ENCODE data around the gene JAK1.

JAK1 gene

DNA sequence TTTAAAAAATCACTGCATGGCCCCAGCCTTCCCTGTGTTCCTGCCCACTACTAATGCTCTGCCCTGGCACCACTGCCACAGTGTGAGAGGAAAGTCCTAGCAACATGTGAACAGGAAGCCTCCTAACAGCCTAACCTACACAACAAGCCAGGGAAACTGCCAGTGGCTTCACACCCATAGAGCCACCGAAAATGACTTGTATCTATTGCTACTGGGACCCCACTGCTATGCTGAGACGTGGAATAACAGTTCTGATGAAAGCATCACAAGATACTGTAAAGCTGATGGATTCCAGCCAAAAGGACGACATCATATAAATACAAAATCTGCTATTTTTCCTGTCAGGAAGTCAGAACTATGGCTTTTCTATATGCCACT is 74.9 kb downstream of the JAK1 start:
- DNase-seq (ENCODE audit: low read depth): no peak

- no peak for DNase-seq (ENCODE audit: low read depth)
Observed at GRCh38 chr1:64890699-64891447, 75.5 kb downstream of the JAK1 start.

DNA sequence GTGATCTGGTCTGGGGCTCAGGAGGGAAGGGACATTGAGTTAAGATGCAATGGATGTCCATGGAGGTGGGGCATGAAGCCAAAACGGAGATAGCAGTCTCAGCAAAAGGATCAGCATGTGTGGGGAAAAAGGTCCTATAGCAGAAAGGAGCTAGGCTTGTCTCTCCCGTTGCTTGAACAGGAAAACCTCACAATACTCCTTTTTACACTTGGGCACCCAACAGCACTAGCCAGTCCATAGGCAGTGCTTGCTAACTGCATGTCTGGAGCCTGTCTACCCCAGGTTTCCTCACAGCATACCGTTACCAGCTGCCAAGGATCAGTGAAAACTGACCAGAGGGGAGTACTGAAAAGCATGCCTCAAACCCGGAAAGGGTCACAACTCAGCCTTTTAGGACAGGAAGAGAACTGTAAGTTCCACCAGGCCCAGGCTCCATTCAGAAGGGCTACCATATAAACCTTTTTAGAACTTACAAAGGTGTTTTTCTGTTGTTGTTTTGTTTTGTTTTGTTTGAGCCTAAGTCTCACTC is 78.6 kb downstream of the JAK1 start:
- DNase-seq (ENCODE audit: low read depth): no peak

GRCh38 chr1:64886877-64887276 is 79.5 kb downstream of the JAK1 start:
- DNase-seq (ENCODE audit: low read depth): no peak

GRCh38 chr1:64885648-64886047 is 80.7 kb downstream of the JAK1 start:
- DNase-seq (ENCODE audit: low read depth): no peak

DNA sequence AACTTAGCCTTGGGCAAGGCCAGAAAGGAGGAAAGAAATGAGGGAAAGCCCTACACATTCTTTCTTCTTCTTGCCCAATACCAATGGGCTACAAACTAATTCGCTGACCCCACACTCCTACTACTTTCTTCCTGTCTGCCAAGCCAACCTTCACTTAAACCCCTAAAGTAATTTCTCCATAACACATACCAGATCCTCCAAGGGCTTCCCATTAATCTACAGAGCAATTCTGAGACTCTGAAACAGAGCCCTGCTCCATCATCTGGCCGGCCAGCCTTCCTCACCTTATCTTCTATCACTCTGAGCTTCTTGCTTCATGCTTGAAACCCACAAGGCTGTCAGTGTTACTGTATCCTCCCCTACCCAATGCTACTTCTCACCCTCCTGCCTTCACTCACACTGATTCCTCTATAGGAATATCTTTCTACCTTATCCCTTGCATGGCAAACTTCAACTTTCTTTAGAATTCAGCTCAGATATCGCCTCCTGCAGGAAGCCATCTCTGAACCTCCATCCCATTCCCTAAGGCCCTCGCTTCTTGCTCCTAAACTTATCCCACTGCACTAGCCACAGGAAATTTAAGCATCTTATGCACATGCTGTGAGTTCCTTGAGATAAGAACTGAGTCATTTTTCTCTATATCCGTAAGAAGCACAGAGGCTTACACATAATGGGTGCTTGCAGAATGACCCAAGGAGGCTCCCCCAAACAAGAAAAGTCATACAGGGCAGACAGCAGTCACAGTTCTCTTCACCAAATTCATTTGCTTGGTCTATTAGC is 81.9 kb downstream of the JAK1 start:
- no peak for DNase-seq (ENCODE audit: low read depth)

GRCh38 chr1:64882574-64883255 is 83.6 kb downstream of the JAK1 start:
- DNase-seq (ENCODE audit: low read depth): no peak

DNA sequence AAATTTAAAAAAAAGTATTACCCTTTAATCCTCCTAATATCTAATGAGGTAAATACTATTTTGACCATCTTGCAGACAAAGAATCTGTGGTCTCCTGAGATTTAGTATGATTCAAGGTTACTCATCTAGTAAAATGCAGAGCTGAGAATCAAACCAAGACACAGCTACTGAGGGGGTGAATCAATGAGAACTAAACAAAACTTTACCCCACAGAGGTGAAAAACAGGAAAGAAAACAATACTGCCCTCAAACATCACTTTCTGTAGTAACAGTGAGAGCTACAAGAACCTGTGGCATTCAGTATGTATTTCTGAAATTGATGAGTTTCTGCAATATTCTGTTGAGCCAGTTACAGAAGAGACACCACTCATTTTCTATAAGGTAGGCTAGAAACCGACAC is 85.1 kb downstream of the JAK1 start:
- peak; percentile 42 for DNase-seq (ENCODE audit: low read depth)

- DNase-seq (ENCODE audit: low read depth): no peak
Observed at GRCh38 chr1:64880449-64880848, 85.9 kb downstream of the JAK1 start.

- peak; percentile 55 for DNase-seq (ENCODE audit: low read depth)
Observed at GRCh38 chr1:64878931-64879611, 87.3 kb downstream of the JAK1 start.

DNA sequence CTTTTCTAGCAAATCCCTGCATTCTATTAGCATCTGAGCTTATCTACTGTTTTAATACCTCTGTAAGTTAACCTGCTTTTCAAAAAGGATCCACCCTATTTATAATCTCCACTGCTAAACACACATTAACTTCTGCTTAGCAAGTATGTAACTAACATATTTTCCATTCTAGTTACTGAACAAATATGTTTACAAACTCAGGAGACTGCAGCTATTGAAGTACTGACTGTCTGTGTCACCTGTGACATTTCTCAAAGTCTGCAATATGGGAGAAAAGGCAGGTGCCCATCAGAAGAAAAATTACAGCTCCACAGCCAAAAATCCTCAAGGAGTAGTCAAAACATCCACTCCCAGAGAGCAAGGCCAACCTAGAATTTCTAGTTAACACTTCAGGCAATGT is 88.3 kb downstream of the JAK1 start:
- DNase-seq (ENCODE audit: low read depth): no peak

DNA sequence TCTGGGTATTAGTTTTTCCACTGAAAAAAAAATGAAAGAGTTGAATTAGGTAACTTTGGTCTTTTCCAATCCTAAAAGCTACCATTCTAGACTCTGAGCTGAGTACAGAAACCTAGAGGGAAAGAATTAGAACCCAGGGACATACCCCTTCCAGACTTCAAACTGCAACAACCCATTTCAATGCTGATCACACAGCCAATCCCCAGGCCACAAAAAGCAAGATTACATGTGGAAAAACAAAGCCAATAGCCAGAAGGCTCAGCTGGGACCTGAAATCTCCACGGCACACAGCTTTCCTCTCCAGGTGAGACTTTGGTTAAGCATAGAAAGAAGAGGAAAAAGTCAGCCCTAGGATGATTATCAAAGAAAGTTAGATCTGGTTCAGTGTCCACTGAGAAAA is 88.8 kb downstream of the JAK1 start:
- DNase-seq (ENCODE audit: low read depth): no peak

GRCh38 chr1:64877151-64877550 is 89.2 kb downstream of the JAK1 start:
- no peak for DNase-seq (ENCODE audit: low read depth)

GRCh38 chr1:64875606-64876005 is 90.7 kb downstream of the JAK1 start:
- no peak for DNase-seq (ENCODE audit: low read depth)

- DNase-seq (ENCODE audit: low read depth): no peak
Observed at GRCh38 chr1:64875101-64875500, 91.2 kb downstream of the JAK1 start.

DNA sequence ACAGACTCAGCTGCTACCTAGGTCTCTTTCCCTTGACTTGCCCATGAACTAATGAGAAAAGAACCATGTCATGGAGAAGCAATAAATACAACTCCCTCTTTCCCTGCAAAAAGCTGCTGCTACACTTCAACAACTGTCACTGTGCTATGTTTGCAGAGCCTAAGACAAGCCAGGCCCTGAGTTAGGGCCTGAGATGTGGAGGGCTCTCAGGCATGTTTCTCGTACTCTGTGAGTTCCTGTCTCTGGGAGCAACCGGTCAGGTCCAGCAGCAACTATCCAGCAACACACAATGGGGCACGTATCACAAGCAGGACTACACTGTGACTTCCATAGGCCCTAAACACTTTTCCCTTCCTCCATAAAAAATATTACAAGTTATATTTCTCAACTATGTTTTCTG is 91.7 kb downstream of the JAK1 start:
- no peak for DNase-seq (ENCODE audit: low read depth)

DNA sequence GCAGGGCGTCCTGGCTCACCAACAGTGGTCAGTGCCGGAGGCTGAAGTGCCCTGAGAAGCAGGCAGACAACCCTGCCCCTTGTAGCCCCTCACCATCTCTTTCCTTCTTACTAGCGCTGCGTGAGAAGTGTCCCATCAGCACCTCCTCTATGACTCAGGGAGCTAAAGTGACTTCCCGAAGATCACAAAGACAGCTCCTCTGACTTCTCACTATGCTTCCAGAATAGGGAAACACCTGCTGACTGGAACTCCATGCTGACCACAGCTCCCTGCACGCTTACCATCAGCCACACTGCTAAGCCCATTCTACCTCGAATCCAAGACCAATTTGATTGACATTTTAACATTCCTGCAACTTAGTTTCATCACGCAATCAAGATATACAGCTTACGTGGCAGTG is 92.8 kb downstream of the JAK1 start:
- no peak for DNase-seq (ENCODE audit: low read depth)

DNA sequence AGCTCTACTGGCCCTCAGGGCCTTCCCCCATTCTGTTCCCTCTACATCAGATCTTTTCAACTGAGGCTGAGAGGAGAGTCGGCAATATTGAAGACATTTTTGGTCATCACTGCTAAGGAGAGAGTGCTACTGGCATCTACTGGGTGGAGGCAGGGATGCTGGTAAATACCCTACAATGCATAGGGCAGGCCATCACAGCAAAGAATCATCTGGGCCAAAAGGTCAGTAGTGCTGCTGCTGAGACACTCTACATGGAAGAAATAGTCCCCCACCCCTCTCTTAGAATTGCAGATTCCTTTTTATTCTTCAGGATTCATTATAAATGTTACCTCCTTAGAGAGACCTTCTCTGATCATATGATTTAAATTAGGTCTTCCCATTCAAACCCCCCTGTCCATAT is 94.3 kb downstream of the JAK1 start:
- DNase-seq (ENCODE audit: low read depth): no peak

DNA sequence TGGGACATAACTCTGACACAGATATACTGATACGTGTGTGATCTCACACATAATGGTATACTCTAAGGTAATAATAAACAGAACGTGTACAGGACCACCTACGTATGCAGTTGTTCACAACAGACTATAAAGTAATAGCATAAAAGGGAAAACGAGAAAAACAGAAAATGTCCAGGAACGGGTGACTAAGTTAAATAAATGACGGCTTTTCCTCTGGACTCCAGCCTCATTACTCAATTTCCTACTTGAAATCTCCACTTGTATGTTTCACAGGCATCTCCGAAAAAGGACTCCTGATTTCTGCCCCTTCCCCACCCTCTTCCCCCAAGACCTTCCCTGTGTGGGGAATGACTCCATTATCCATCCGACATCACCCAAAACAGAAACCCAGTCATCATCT is 95.1 kb downstream of the JAK1 start:
- no peak for DNase-seq (ENCODE audit: low read depth)

GRCh38 chr1:64867266-64867665 is 99.1 kb downstream of the JAK1 start:
- no peak for DNase-seq (ENCODE audit: low read depth)

GRCh38 chr1:64866689-64867088 is 99.7 kb downstream of the JAK1 start:
- DNase-seq (ENCODE audit: low read depth): no peak

GRCh38 chr1:64865105-64865757 is 101.1 kb downstream of the JAK1 start:
- DNase-seq (ENCODE audit: low read depth): no peak
